ENCODE results near the gene CXCL1.

CXCL1 gene

GRCh38 chr4:73869130-73870055, at the start of gene CXCL1:
Gene CXCL1, plus strand, starts transcription at chr4:73869393. Its CDS starts 78 bp downstream, at chr4:73869471.
- no peak for DNase-seq

- no peak for DNase-seq
Measured at GRCh38 chr4:73821325-73821724, 47.9 kb upstream of the CXCL1 start.

DNA sequence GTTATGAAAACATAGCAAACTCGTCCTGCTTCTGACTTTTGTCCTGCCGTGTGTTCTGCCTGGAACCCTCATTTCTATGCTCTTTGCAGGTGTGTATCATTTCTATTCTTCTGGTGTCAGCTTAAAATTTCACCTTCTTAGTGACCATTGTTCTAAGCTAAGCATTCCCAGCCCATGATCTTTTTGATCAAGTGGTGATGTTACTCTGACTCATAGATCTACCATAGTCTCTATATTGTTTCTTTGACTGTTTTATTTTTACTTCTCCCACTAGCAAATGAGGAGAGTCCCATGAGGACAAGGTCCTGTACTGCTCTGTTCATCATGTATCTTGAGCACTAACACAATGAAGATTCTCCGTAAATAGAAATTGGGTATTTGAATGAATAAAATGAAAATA, 46.8 kb upstream of the CXCL1 start:
- DNase-seq = no peak

DNA sequence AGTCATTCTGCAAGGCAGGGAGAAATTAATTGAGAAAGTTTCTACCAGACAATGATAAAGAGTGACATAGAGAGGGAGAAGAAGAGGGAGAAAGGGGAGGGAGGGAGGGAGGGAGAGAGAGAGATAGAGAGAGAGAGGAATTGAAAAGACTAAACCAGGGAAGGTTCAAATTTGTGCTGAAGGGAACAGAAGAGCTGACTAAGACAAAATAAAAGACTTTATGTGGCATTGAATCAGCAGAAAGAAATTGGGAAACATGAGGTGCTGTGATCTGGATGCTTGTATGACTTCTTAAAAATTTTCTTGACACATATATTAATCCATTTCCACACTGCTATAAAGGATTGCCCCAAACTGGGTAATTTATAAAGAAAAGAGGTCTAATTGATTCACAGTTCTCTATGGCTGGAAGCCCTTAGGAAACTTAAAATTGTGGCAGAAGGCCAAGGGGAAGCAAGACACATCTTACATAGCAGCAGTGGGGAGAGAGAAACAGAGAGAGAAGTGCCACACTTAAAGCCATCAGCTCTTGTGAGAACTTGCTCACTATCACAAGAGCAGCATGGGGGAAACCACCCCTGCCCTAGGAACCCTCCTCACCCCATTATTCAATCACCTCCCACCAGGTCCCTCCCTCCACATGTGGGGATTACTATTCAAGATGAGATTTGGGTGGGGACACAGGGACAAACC, 46.2 kb upstream of the CXCL1 start:
- DNase-seq = no peak

DNA sequence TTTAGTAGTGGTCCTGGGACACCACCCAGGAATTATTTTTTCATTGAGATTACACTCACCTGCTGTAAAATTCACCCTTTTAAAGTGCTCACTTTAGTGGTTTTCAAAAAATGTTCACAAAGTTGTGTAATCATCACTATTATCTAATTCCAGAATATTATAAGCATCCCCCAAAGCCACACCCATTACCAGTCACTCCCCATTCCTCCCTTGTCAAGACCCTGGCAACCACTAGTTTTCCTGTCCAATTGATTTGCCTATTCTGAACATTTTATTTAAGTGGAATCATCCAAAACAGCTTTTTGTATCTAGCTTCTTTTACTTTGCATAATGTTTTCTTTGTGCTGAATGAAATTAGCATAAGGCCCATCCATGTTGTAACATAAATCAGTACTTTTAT, 45.4 kb upstream of the CXCL1 start:
- DNase-seq = no peak

- no peak for DNase-seq
Measured at GRCh38 chr4:73828956-73829355, 40.2 kb upstream of the CXCL1 start.

- DNase-seq = no peak
Measured at GRCh38 chr4:73831569-73831968, 37.6 kb upstream of the CXCL1 start.

DNA sequence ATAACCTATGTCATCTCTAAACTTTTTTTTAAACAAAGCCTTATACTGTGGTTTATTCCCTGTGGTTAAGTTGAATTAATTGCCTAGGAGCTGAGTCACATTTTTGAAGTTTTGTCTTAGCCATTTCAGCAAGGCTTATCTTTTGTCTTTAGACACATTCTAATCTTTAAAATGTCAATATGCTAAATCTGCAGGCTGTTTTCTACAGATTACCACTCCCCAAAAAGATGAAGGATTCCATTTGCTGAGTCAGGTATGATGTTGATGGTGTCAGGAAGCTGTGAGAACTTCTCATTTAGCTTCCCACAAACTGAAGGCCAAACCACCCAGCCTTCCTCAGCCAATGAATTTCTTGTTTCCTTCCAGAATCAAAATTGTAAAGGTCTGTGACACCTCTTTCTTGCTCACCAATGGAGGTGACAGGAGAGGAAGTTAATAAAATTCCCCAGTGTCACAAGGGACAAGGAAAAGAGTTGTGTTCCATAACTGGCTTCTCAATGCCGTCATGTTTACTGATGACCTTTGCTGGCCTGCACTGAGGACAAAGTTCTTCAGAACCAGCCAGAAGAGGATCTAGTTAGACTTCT, 36.4 kb upstream of the CXCL1 start:
- DNase-seq = no peak

- DNase-seq = no peak
Measured at GRCh38 chr4:73836373-73837279, 32.6 kb upstream of the CXCL1 start, which contains the start of gene CXCL6. Gene CXCL6, plus strand, starts transcription at chr4:73836678. Its CDS starts 73 bp downstream, at chr4:73836751.

DNA sequence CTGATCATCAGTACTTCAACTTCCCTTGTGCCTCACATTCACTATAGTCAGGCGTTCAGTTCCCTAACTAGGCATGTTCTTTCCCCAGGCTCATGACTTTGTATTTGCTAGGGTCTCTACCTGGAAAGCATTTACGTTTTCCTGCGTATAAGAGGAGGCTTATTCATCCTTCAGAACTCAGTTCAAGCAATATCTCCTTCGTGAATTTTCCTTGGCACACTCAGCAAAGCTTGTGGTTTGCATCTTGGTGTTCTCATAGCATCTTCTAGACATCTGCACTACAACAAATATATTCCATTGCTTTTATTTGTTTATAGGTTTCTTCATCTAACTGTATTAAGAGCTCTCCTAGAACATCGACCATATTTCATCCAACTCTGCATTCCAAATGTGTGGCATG, 30.1 kb upstream of the CXCL1 start:
- no peak for DNase-seq

- no peak for DNase-seq
Measured at GRCh38 chr4:73839715-73840114, 29.5 kb upstream of the CXCL1 start.

- no peak for DNase-seq
Measured at GRCh38 chr4:73841243-73841925, 27.8 kb upstream of the CXCL1 start.

GRCh38 chr4:73842696-73843095, 26.5 kb upstream of the CXCL1 start:
- no peak for DNase-seq

DNA sequence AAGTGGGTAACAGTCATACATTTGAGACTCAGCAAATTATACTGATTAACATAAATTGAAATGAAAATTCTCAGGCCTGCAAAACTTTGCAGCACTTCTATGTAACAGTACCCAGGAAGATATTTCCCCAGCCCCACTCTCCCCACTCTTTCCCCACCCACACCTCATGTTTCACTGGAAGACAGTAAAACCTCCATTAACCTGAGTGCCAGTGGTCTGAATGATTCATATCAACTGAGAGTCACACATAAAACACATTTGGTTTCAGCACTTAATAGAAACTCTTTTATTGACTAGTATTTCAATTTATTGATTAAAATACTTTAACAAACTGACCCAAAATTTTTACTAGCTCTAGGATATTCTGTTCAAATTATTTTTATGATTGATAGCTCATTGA, 25.8 kb upstream of the CXCL1 start:
- no peak for DNase-seq

- no peak for DNase-seq
Measured at GRCh38 chr4:73844345-73844744, 24.8 kb upstream of the CXCL1 start.

- no peak for DNase-seq
Measured at GRCh38 chr4:73844806-73845205, 24.4 kb upstream of the CXCL1 start.

DNA sequence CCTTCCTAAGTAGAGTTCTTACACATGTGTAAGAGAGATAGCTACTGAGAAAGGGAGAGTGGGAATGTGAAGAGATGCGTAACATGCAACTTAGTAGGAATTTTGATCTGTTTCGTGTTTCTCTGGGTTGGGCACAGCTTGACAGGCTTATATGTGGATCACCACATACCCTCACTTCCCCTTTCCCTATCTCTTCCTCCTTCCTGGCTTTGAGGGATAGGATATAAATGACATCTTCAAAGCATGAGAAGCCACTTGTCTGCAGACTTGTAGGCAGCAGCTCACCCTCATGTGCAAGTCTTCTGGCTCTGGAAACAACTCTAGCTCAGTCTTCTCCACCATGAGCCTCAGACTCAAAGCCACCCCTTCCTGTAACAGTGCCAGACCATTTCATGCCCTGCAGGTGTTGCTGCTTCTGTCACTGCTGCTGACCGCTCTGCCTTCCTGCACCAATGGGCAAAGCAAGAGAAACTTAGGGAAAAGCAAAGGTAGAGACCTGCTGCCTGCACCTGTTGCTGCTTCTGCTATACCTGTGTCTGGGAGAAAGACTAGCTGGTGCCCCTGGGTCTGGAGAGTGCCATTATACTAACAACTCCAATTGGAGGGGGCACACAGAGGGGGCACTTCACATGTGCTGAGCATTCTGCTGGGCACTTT, 21.5 kb upstream of the CXCL1 start:
- no peak for DNase-seq

DNA sequence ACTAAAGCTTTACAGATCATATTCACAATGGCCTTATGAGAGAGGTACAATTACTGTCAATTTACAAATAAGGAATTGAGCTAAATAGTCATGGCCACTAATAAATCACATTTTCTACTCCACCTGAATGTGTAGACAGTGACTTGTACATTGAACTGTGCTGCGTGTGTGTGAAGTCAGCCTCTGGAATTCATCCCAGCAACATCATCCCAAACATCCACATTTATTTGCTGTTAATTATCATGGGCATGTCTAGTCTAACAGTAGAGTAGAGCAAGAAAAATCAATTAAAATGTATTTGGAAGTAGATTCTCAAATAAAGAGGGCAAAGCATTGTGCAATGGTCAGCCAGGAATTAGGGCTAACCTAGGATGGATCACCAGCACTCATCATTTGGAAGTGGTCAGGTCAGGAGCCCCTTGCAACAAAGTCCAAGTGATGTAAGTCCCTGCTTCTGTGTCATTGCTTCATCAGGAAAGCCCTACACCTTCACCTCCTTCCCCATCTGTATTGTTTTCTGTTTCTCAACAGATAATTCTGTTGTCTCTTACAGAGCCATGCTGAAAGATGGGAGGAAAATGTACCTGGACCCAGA, 20.9 kb upstream of the CXCL1 start:
- no peak for DNase-seq

GRCh38 chr4:73850261-73850970, 18.8 kb upstream of the CXCL1 start:
- DNase-seq = no peak

DNA sequence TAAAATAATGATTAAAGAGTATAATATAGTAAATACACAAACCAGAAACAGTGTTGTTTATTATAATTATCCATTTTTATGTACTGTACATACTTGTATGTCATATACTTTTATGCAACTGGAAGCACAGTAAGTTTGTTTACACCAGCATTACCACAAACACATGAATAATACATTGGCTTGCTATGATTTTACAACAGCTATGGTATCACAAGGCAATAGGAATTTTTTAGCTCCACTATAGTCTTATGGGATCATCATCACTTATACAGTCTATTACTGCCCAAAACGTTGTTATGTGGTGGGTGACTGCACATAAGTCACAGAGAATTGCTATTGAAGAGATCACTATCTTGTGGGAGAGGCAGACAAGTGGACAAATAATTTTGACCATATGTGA, 17.9 kb upstream of the CXCL1 start:
- no peak for DNase-seq
